Suprapubic skin (tissue), 4 donors: Measurements from ENCODE around the gene SLC30A9.

ENCODE experiments used
- CTCF ChIP-seq, 2 donors: fragments of 200-600 bp in 1 of 2; fragments of 450-650 bp in 1 of 2; sonication (generic) in 1 of 2; IDR thresholded peaks; one replicate each; pipeline ENCODE4 v1.5.1; 2016 to 2019; ENCODE audit warnings: antibody characterized with exemption in 2 of 2, mild to moderate bottlenecking in 1 of 2, moderate library complexity in 1 of 2
- EP300 ChIP-seq: sonication (generic); formaldehyde crosslinking; IDR thresholded peaks from one replicate; pipeline ENCODE4 v1.6.1; 2017; ENCODE audit warnings: antibody characterized with exemption
- POLR2A ChIP-seq, 2 donors: fragments of 450-650 bp; IDR thresholded peaks; one replicate each; pipeline ENCODE4 v1.6.1; 2017; ENCODE audit warnings: antibody characterized with exemption in 2 of 2, mild to moderate bottlenecking in 2 of 2, moderate library complexity in 2 of 2
- POLR2AphosphoS5 ChIP-seq, 3 donors: sonication (generic); formaldehyde crosslinking; IDR thresholded peaks; one replicate each; pipeline ENCODE4 v1.6.1; 2017; ENCODE audit warnings: antibody characterized with exemption in 3 of 3

DNA sequence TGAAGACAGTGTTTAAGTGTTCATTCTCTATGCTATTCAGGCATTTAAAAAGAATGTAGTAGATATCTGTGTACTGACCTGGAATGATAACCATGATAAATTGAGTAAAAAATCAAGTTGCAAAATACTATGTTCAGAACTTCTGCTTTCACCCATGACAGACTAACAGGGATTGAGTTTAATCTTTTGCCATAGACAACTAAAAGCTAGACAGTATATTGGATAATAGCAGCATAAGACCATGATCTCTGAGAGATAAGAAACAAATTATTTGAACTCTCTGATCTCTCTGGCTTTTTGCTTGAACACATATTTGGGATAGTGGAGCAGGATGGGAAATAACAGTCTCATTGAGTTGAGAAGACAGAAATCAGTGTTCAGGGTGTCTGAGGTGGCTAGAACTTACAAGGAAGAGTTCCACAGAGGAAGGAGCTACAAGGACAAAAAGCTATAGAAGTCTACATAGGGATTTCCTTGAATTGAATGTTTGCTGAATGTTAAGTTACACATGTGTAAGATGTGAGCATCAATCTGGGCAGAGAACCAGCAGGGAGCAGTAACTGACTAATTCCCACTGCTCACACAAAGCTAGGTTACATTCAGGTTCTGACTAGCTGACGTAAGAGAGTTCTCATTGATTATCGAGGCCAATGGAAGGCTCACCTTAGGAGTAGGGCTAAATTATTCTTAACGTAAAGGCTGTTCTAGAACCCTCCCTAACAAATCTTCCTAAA lies 60.4 kb downstream of the SLC30A9 start:
- TF ChIP-seq CTCF (IDR thresholded peaks at IDR 0.05) (no peak), POLR2A (IDR thresholded peaks at IDR 0.05) (no peak), EP300 (no peak), POLR2AphosphoS5 (IDR thresholded peaks at IDR 0.05) (no peak)
